Activated CD8-positive, alpha-beta memory T cell treated with anti-CD3 and anti-CD28 coated beads, Interleukin-2, amount 50 U/mL, for 24 hours (primary cell): ENCODE results near the gene TUBA1C.
"Not testable (repeated sequence)": the region's sequence is repeated elsewhere in the genome, so short reads cannot be mapped to it uniquely, and the experiment has no call there.

Experiments
- DNase-seq: peaks from one replicate; pipeline ENCODE4 v3.0.0-alpha.2; 2020; ENCODE audit errors: extremely low read depth

TUBA1C gene

GRCh38 chr12:49310451-49311000 lies 45.6 kb downstream of the TUBA1C start:
- not testable (repeated sequence) for DNase-seq

- no peak for DNase-seq
These were observed 49.9 kb downstream of the TUBA1C start for GRCh38 chr12:49314811-49315210.

- not testable (repeated sequence) for DNase-seq
These were observed 52.2 kb downstream of the TUBA1C start for GRCh38 chr12:49317118-49317517.

- DNase-seq, result not testable (repeated sequence)
These were observed 55.7 kb downstream of the TUBA1C start for GRCh38 chr12:49320411-49321103.

GRCh38 chr12:49322367-49322707 lies 57.5 kb downstream of the TUBA1C start:
- no peak for DNase-seq

GRCh38 chr12:49322708-49323523 lies 58.0 kb downstream of the TUBA1C start, which contains the start of gene TROAP:
Gene TROAP, plus strand, starts transcription at chr12:49323255. Its CDS starts 354 bp downstream, at chr12:49323609.
- peak; percentile 93 for DNase-seq

- no peak for DNase-seq
These were observed 58.7 kb downstream of the TUBA1C start for GRCh38 chr12:49323524-49324097.
